Left hindlimb (tissue), 1 donor: ENCODE measurements around the gene LRGUK.
A peak's percentile ranks its signal among the peaks of the same experiment; 100 is the strongest.
"Not testable (repeated sequence)": the region's sequence is repeated elsewhere in the genome, so short reads cannot be mapped to it uniquely, and the experiment has no call there.

ENCODE experiments used
- DNase-seq: peaks from one replicate; pipeline ENCODE4 v3.0.0-alpha.2; 2018

The LRGUK gene, protein sequence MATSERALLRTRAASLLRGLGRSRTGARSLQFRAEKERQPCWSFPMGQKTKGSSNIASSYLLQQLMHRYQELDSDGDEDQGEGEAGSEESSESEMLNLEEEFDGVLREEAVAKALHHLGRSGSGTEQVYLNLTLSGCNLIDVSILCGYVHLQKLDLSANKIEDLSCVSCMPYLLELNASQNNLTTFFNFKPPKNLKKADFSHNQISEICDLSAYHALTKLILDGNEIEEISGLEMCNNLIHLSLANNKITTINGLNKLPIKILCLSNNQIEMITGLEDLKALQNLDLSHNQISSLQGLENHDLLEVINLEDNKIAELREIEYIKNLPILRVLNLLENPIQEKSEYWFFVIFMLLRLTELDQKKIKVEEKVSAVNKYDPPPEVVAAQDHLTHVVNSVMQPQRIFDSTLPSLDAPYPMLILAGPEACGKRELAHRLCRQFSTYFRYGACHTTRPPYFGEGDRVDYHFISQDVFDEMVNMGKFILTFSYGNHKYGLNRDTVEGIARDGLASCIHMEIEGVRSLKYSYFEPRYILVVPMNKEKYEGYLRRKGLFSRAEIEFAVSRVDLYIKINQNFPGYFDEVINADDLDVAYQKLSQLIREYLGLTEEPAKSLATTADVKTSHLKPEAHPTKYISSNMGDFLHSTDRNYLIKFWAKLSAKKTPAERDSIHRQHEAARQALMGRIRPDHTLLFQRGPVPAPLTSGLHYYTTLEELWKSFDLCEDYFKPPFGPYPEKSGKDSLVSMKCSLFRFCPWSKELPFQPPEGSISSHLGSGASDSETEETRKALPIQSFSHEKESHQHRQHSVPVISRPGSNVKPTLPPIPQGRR

DNA sequence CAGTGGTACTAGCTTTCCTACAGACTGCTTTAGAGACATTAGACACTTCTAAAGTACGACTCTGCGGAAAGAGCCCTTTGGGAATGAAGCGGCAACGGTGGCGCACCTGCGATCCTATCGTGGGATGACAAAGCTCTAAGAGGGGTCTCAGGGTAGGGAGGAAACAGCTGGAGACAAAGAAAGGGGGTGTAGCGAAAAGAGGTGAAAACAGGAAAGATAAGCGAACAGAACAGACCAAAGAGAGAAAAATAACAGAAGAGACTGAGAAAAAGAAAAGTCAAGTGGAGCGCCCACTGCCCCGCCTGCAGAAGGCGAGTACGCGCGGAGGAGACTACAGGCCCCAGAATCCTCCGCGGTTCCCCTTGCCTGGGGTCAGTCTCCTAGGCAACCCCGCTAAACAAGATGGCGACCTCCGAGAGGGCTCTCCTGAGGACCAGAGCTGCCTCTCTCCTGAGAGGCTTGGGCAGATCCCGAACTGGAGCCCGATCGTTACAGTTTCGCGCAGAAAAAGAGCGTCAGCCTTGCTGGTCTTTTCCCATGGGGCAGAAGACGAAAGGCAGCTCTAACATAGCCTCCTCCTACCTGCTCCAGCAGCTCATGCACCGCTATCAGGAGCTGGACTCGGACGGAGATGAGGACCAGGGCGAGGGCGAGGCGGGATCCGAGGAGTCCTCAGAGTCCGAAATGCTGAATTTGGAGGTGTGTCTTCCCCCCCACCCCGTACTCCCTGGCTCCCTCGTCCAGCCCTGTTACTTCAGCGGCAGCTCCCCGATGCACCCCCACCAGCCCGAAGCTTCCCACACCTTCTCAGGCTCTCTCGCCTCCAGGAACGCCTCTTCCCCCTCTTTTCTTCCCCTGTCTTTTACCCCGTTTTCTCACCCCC is at the start of gene LRGUK:
TSS of gene LRGUK (plus strand) at position 375 of the 883 bp plus-strand sequence. CDS start at position 403, 28 bp downstream.
- DNase-seq = peak; percentile 87

DNA sequence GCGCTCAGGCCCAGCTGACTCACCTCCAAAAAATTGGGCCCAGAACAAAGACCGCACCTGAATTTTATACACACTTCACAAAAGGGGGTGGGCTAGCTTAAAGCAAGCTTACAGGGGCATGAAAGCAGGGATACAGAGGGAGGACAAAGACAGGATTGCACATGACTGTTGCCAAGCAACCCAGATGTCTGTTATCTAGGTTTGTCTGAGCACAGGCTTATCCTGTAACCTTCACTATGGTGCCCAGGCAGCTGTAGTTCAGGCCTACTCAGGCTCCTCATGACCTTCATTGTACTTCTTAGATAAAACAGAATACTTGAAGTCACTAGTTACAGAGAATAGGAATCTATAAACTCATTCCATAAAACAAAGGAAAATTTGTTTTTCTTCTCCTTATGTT is 49.6 kb upstream of the LRGUK start:
- not testable (repeated sequence) for DNase-seq

DNA sequence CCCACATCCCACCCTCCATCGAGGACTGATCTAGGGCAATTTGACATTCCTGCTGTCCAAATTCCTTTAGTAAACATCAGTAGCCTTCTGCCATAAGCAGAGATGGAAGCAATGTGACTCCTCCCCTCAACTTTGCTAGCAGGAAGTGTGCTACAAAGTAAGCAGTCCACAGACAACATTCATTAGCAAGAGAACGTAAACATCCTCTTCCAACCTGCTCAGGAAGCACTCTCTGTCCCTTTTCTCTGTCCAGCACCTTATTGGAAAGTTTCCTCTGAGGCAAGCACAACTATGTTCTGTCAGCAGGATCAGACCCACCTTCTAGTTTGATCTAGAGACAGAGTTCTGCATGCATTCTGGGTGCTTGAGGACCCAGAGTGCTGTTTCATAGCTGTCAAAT is 48.1 kb upstream of the LRGUK start:
- DNase-seq = no peak

DNA sequence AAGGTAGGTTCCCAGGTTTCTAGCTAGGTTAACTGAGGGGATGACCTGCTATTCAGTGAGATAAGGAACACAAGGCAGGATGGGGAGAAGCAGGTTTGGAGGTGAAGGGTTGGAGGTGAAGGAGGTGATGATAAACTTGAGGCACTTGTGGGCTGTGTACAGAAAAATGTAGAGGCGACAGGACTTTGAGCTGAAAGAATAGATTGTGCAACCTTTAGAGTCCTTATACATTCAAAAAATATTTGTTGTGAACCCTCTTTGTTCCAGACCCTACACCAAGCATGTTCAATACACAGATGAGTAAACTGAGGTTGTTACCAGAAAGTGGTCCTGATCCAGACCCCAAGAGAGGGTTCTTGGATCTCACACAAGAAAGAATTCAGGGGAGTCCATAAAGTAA is 45.4 kb upstream of the LRGUK start:
- DNase-seq = no peak

DNA sequence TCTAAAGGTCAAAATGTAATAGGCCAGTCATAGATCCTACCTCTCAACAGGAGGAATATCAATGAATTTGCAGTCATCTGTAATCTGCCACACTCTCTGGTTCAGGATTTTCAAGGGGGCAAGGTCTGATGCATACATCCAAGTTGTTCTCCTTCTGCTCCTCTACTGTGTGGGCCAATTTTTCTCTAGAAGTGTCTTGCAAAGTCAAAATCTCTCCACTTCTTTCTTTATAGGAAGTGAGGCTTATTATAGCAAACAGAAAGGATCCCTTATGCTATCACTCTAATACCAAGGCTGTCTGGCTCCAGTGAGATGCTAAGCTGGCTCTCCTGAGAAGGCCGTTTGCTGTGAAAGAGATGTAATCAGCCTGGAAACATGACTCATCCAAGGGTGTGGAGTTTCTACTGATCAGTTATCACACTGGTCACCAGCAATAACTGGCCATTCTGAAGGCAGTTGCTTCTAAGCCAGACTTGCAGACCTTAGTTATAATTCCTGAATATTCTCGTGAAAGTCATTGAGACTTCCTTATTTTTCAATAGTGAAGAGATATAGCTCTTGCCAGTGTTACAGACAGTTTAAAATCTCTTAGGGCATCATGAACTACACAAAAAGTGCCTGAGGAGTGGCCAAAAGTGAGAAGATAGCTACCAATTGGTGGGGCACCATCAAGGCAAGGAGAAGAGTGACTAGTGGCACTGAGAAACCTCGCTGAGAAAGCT is 43.2 kb upstream of the LRGUK start:
- DNase-seq = no peak

DNA sequence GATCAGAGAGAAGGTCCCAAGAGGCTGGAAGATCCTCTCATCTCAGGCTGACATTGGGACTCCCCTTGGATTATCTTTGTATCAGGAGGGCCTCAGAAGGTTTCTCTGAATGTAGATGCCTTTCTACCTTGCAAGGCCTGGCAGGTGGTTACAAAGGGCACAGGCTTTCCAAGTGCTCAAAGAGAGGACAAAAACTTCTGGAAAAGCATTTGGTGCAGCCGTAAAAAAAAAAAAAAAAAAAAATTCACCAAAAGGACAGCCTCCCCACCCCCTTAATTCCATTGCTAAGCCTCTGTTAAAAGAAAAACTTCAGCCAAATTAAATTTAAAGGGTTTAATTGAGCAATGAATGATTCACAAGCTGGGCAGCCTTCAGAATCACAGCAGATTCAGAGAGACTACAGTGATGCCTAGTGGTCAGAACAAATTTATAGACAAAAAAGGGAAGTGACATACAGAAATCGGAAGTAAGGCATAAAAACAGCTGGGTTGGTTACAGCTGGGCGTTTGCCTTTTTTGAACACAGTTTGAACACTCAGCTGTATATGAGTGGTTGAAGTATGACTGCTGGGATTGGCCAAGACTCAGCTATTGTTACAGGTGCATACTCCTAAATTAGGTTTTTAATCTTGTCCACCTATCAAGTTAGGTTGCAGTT is 42.5 kb upstream of the LRGUK start:
- DNase-seq = no peak

DNA sequence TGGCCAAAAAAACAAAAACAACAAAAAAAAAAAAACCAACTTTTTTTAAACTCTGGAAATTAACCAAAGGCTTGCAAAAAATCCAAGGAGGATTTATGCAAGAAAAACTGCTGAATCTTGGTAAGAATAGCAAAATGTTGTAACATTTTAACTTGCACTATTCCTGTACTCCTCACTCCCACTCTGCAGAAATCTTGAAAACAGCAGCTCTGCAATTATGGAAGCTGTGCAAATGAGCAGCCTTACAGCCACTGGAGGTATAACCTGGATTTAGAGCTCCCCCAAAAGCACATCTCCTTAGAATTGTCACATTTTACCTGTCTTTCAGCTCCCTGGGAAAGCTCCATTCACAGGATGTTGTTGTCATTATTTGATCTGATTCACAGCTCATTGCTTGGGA is 41.8 kb upstream of the LRGUK start:
- DNase-seq = no peak

DNA sequence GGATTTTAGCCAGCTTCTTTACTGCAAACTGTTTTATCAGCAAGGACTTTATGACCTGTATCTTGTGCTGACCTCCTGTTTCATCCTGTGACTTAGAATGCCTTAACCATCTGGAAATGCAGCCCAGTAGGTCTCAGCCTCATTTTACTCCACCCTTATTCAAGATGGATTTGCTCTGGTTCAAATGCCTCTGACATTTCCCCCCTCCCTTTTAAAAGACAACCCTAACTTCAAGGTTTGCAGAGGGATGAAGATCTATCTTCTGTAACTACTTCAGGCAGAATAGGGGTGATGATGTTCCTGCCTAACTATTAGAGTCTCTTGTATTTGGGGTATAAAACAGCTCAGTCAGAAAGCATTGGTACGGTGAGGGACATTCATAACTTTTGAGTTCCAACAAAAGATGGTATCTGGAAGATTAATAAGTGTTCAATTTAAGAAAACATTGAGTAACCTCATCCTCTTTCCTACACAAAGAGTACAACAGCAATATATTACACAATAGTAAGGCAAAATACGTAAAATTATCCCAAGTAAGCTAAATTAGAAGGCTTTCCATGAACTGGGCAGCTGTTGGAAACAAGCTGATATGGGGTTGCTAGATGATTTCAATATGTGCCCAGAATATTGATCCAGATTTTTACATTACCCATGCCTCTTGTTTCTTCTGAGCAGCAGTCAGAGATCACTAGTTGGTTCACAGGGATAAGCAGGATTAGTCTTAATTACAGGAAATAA is 40.0 kb upstream of the LRGUK start:
- DNase-seq = no peak

DNA sequence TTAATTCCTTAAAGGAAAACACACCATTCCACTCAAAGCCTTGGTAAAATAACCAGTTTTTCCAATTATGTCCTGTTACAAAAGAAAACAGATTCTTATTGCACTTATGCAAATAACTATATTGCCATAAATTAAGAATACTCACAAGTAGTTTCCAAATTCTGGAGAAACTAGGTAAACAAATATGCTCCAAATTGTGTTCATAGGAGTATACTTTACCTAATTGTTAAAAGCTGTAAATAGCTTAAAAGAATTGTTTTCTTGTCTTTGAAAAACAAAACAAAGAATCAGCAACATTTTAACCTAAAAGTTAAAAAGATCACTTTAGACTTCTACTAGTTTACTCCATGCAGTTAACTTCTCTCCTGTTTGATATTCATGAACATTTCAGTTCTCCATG is 38.9 kb upstream of the LRGUK start:
- DNase-seq = no peak

DNA sequence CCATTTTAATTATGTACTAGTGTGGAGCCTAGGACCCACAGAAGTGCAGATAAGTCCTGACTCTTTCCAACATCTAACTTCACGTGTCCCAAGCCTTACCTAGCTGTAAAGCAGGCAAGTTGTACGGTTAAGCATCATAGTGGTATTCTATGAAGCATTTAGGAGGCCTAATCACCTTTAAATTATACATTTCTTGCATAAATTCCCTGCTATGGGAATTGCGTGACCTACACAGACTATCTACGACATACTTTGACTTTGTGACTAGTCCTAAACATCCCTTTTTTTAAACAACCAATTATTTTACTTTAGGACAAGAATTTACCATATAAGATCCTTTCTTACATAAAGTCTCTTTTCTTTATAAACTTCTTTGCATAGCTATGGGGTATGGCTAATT is 37.7 kb upstream of the LRGUK start:
- no peak for DNase-seq

DNA sequence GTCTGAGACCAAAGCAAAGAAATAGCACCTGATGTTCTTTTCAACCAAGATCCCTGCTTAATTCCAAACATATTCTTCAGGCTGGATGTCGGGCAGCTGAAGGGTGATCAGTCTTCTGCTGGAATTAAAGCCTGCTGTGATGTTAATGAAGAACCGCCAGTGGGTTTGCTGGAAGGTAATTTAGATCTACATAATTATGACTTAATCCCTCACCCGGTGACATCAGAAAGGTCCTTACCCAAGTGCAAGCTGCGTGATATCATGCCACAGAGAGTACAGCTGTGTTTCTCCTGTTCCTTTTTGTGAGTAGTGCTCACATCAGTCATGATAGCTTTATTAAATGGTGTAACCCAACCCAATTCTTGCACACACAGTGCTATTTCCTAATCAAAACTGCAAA is 29.1 kb upstream of the LRGUK start:
- DNase-seq = no peak

DNA sequence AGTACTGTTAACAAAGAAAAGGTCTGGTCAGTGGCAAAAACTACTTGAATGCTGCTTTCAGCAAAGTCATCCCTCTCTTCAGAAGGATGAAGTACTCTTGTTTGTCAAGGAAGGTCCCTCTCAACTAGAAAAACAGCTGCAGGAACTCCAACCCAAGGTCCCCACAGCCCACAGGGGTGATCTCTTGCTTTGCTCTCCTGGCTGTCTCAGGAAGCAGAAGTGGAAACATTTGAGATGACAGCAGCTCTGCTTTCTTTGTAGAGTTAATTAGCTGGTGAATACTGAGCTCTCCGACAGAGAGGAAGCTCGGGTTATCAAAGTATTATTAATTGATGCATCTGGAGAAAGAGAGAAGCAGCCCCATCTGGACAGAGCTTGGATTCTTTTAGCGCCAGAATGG is 25.4 kb upstream of the LRGUK start:
- no peak for DNase-seq

DNA sequence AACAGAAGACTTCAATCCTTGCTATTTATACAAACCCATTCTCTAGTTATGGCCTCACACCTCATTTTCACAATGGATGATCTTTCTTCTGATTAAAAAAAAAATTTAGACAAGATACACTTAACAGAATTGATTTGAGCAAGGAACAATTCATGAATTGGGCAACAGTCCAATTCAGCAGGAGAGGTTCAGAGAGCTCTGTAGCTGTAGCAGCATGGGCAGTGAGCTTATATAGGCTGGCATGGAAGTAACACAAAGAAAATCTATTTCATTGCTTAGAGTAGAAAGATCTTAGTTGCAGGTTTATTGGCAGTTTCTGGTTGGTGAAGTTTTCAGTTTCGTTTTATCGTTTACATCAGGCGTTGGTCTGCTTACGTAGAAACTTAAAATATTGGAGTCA is 23.0 kb upstream of the LRGUK start:
- DNase-seq = no peak

DNA sequence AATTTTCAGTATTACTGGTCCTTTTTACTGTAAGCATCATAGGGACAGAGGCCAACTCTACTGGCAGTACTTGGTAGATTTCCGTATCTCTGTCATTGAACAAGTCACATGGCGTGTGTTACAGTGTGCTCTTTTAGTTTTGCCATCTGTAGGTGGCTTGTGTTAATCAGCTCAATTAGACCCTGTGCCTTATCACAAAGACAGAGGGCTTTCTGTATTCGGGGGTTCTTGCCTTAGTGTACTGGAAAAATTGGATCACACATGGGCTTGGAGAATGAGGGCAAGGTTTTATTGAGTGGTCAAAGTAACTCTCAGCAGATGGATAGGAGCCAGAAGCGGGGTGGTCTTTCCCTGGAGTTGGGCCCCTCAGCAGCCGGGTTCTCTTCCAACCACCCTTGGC is 21.3 kb upstream of the LRGUK start:
- DNase-seq = no peak

DNA sequence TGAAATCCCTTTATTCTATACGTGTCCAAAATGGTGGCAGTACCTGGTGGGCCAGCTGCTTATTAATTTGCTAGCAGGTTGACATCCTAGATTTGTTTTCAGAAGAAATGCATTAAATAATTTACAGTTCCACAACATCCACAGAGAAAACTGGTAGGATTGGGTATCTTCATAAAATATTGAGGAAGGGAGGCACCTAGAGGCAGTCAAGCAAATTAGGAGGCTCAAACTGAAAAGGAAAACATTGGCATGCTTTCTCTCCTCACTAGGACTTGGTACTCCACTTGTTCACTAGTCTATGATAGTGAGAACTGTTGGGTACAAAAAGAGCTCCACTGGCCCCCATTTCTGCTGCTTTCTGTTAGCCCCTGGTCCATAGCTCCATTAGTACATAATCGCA is 18.3 kb upstream of the LRGUK start:
- no peak for DNase-seq

DNA sequence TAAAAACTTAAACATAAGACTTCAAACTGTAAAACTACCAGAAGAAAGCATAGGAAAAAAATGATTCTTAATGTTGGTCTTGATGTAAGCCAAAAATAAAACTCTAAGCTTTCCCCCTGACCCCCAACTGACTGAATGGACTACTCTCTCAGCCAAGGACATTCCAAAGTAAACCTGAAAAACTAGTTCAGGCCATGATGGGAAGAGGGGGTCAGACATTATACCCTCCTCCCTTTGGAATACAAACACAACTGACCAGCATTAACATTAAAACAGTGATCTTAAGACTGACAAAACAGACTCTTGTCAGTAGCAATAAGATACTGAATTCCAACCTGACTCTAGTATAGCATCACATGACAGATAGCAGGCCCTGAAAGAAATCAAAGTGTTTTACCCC is 13.5 kb upstream of the LRGUK start:
- DNase-seq = no peak

DNA sequence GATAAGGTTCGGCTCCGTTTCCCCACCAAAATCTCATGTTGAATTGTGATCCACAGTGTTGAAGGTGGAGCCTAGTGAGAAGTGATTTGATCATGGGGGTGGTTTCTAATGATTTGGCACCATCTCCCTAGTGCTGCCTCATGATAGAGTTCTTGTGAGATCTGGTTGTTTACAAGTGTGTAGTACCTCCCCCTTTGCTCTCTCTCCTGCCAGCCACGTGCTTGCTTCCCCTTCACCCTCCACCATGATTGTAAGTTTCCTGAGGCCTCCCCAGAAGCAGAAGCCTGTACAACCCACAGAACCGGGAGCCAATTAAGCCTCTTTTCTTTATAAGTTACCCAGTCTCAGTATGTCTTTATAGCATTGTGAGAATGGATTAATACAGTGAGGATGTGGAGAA is 12.1 kb upstream of the LRGUK start:
- no peak for DNase-seq

DNA sequence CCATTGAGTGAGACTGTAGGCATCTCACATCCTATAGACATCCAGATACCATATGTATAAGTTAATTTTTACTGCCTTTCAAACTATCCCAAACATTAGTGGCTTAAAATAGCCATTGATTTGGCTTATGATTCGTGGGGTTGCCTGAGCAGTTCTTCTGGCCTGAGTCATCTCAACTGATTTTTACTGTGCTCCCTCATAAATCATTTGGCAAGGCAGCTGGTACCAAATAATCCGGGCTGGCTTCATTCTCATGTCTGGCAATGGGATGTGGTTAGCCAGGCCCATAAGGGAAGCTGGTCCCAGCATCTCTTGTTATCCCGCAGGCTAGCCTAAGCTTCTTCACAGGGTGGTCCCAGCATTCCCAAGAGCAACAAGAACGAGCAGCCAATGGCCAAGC is 6.7 kb upstream of the LRGUK start:
- DNase-seq = no peak

DNA sequence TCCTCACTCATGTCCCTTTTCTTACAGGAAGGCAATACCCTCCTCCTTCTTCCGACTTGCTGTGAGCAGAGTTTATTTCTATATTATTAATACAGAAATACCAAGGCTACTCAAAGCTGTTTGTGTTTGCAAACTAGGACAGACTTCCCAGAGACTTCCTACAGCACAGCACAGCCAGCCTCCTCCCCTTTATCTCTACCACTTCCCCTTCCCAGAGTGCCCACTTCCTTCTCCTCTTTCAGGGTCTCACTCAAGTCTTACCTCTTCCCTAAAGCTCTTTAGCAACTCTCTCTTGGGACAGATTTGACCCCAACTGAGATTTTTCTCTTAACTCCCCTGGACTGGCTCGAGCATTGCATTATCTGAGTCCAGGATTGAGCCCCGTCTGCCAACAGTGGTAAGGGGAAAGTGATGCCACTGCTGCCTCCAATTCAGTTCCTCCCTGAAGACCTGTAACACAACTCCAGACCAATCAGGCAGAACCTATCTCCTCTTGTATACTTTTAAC is 5.5 kb upstream of the LRGUK start:
- no peak for DNase-seq

DNA sequence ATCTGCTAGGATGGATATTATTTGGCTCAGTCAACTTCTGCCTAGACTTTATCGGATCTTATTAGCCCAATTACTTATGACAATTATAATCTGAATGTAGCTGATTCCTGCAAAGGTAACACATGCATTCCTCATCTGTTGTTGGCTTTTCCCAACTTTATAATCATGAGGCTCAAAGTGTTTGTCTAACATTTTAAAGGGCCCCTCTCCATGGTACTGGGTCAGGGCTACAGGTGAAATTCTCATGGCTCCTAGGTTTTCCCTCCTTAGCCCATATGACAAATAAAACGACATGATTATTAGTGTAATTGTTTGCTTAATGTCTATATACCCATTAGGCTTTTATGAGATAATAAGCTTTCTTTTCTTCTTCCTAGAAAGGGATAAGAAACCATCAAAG is 4.2 kb upstream of the LRGUK start:
- no peak for DNase-seq

DNA sequence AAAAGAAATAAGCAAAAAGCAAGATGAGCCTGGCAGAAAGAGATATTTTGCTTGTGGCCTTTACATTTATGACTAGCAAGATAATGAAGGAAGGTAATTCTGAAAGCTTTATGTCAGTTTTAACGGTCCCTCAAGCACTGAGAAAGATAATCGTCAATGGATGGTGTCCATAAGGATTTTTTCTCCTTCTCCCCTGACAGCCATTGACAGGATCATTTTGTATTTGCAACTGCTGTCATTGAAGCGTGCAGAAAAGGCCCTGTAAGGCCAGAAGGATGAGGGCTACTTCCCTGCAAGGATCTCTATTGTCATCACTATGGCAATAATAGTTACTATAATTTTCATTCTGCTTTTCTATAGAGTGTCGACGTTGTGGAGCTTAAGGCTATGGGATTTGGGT is 994 bp upstream of the LRGUK start:
- no peak for DNase-seq
